Measurements from ENCODE around the gene NTN5. TPM values are rescaled to one million over a fixed set of nuclear protein-coding genes. Genes with fewer than 3 reads are reported as not detected.

Gene NTN5
- total RNA-seq, 4 donors from 2014 or later = not detected

DNA sequence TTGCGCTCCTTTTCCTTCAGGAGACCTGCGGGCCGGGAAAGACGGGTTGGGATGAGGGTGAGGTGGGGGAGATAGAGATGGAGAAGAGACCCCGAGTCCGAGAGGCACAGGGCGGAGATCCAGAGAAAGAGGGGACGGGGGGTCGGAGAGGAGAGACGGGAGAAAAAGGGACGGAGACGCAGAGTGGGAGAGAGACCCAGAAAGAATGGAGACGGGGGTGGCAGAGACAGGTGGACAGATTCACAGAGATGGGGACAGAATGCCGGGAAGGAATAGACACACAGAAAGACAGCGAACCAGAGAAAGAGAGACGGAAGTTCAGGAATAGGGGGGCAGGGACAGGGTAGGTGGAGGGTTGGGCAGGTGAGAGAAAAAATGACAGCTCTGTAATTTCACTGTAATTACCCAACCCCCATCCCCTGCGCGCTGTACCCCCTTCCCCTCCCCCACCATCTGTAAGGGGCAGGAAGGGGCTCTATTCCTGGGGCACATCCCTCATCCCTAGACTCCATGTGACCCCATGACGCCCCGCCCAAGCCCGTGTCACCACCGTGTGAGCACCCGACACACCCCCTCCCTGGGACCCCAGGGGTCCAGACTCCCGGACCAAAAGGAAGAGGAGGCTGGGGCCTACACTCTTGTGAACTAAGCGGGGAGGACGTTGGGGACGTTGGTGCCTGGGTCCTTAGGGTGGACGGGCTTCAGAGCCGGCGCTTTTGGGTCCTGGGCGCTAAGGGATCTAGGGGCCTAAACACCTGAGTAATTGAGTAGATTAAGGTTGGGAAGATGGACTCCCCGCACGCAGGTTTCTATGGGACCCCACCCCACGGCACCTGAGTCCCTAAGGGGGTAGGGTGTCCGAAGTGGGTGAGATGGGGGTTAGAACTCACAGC is 36.6 kb downstream of the NTN5 start:
- H3K27me3 ChIP-seq = no peaks in the 10 kb centered on the region
- TF ChIP-seq POLR2A (IDR thresholded peaks at IDR 0.05) (no peak), CTCF (IDR thresholded peaks at IDR 0.05 in 4 of 5, conservative IDR thresholded peaks at IDR 0.05 in 1 of 5) (no peak)
- in situ Hi-C loops (cut with MboI; ENCODE audit: low sequenced_read_pairs in 4 of 4) = loop anchor here in 1 of 4 donors (25.0 kb wide), 1 partner anchor 101 kb away; the partner anchor contains the start of genes IZUMO1 and RASIP1
- ATAC-seq = no peak
- intact Hi-C loops (cut with DNase I; ENCODE audit: low total_unique reads) = loop anchor here (2.0 to 10.0 kb wide), 6 partner anchors 17 to 1566 kb away; partner anchors contain the start of genes AKT1S1, GYS1, MYH14 and PPP1R15A
- H3K36me3 ChIP-seq = no peaks in the 10 kb centered on the region
- H3K4me1 ChIP-seq = peaks cover 48 to 58% of the 10 kb centered on the region in 2 donors
- peak overlapping the region; percentile 97 to 100 (median 100) for H3K27ac ChIP-seq
- peak in 1 of 2 donors; percentile 71 for DNase-seq
- no peaks in the 10 kb centered on the region for H3K9me3 ChIP-seq
- H3K4me3 ChIP-seq = peak overlapping the region; percentile 58 to 95 (median 76)

- H3K9me3 ChIP-seq = no peaks in the 10 kb centered on the region
- no peaks in the 10 kb centered on the region for H3K27me3 ChIP-seq
- DNase-seq (peak; percentile 70 to 88), ATAC-seq (peak; percentile 16 to 28)
- peak overlapping the region; percentile 97 to 100 (median 100) for H3K27ac ChIP-seq
- H3K4me1 ChIP-seq = peaks cover 56 to 66% of the 10 kb centered on the region in 2 donors
- TF ChIP-seq CTCF (IDR thresholded peaks at IDR 0.05 in 4 of 5, conservative IDR thresholded peaks at IDR 0.05 in 1 of 5) = peak in 1 of 5 experiments; percentile 24
- TF ChIP-seq POLR2A (IDR thresholded peaks at IDR 0.05) = peak; percentile 94
- intact Hi-C loops (cut with DNase I; ENCODE audit: low total_unique reads) (loop anchor here (2.0 to 10.0 kb wide), 6 partner anchors 17 to 1567 kb away; partner anchors contain the start of genes AKT1S1, GYS1, MYH14 and PPP1R15A), in situ Hi-C loops (cut with MboI; ENCODE audit: low sequenced_read_pairs in 4 of 4) (loop anchor here in 1 of 4 donors (25.0 kb wide), 1 partner anchor 102 kb away; the partner anchor contains the start of genes IZUMO1 and RASIP1)
- no peaks in the 10 kb centered on the region for H3K36me3 ChIP-seq
- peak overlapping the region; percentile 58 to 95 (median 76) for H3K4me3 ChIP-seq
Observed at GRCh38 chr19:48635263-48635965, 37.4 kb downstream of the NTN5 start.

- Histone ChIP-seq H3K27me3 (no peaks in the 10 kb centered on the region), H3K9me3 (no peaks in the 10 kb centered on the region), H3K4me1 (peaks cover 60 to 74% of the 10 kb centered on the region in 2 donors), H3K4me3 (peak overlapping the region; percentile 54 to 95 (median 64)), H3K27ac (peak overlapping the region; percentile 97 to 100 (median 100)), H3K36me3 (no peaks in the 10 kb centered on the region)
- ATAC-seq (peak; percentile 39 to 40), DNase-seq (peak; percentile 98 to 99)
- TF ChIP-seq POLR2A (IDR thresholded peaks at IDR 0.05) (peak; percentile 52 to 71), CTCF (IDR thresholded peaks at IDR 0.05 in 4 of 5, conservative IDR thresholded peaks at IDR 0.05 in 1 of 5) (no peak)
- in situ Hi-C loops (cut with MboI; ENCODE audit: low sequenced_read_pairs in 4 of 4) = loop anchor here in 1 of 4 donors (25.0 kb wide), 1 partner anchor 103 kb away; the partner anchor contains the start of genes IZUMO1 and RASIP1
- intact Hi-C loops (cut with DNase I; ENCODE audit: low total_unique reads) = loop anchor here (2.0 to 10.0 kb wide), 6 partner anchors 16 to 1568 kb away; partner anchors contain the start of genes AKT1S1, GYS1, MYH14 and PPP1R15A
Observed at GRCh38 chr19:48634424-48635262, 38.2 kb downstream of the NTN5 start.

GRCh38 chr19:48634036-48634342 is 38.8 kb downstream of the NTN5 start:
- H3K4me3 ChIP-seq = peak overlapping the region; percentile 16 to 95 (median 64)
- intact Hi-C loops (cut with DNase I; ENCODE audit: low total_unique reads) = loop anchor here (2.0 to 10.0 kb wide), 4 partner anchors 15 to 1241 kb away; partner anchors contain the start of genes AKT1S1, GYS1, PPP1R15A and RPL18
- H3K9me3 ChIP-seq = no peaks in the 10 kb centered on the region
- H3K27ac ChIP-seq = peak overlapping the region; percentile 97 to 100 (median 100)
- no peak for ATAC-seq
- in situ Hi-C loops (cut with MboI; ENCODE audit: low sequenced_read_pairs in 4 of 4) = loop anchor here in 1 of 4 donors (25.0 kb wide), 1 partner anchor 103 kb away; the partner anchor contains the start of genes IZUMO1 and RASIP1
- TF ChIP-seq POLR2A (IDR thresholded peaks at IDR 0.05) = no peak
- TF ChIP-seq CTCF (IDR thresholded peaks at IDR 0.05 in 4 of 5, conservative IDR thresholded peaks at IDR 0.05 in 1 of 5) = no peak
- no peak for DNase-seq
- no peaks in the 10 kb centered on the region for H3K36me3 ChIP-seq
- peaks cover 60 to 76% of the 10 kb centered on the region in 2 donors for H3K4me1 ChIP-seq
- H3K27me3 ChIP-seq = no peaks in the 10 kb centered on the region
